ENCODE results near the gene GPR31.

Gene GPR31

DNA sequence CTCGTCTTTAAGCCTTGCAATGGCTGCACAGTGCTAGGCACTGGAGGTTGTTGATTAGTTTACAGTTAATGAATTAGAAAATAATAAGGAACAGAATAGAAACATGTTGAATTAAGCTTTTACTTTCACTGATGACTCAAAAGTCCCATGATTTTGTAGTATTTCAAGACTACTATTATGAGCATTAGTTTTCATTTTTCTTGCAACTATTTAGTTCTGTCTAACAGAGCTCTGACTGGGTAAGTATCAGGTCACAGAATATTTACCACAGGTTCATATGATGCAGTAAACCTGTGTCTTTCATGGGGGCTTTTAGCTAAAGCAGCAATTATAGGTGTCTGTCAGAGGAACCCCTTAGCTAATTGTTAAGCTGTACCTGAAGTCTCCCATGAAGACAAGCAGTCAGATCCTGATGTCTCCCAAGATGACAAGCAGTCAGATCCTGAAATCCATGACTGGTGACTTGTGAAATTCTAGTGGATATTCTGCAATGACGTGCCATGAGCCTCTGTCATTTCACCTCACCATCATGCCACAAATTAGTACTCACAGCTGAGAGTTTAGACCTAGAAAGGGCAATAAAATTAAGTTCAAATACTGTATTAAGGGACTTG, 8.2 kb upstream of the GPR31 start:
- no peak for DNase-seq

DNA sequence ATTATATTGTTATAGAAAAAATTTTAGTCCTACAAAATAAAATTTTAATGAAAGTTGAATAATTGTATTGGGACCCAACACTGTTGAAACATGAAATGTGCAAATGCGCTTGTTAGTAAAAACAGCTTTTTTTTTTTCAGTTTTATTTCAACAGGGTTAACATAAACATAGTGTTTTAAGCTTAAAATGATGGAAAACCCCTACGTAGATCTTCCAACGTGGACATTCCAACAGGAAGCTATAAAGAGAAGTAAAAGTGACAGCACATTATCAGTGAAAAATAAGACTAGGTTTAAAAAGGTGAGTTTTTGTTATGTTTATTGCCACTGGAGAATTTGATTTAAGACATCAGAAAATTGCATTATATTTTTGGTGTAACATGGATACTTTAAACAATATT, 6.5 kb upstream of the GPR31 start:
- no peak for DNase-seq

DNA sequence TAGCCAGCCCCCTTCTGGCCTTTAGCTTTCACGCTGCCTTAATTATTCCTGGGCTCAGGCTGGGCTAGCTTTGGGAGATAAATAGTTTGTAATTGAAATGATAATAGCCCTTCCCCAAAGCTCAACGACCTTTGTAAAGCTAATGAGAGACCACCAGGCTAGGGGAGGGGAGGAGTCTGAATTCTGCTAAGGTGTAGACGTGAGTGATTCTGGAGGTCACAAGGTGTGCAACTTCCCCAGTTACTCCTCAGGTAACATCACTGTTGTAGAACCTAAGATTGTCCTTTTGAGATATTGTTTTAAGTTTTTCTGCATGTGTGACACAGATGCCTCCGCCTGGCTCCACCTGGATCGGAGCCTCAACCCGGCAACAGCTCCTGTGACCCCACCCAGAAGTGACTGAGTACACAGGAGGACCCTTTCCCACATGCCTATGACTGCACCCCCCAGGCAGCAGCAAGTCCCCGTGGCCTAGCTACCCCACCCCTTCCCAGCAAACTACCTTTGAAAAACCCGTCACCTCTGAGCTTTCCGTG, 5.8 kb upstream of the GPR31 start:
- DNase-seq = no peak

DNA sequence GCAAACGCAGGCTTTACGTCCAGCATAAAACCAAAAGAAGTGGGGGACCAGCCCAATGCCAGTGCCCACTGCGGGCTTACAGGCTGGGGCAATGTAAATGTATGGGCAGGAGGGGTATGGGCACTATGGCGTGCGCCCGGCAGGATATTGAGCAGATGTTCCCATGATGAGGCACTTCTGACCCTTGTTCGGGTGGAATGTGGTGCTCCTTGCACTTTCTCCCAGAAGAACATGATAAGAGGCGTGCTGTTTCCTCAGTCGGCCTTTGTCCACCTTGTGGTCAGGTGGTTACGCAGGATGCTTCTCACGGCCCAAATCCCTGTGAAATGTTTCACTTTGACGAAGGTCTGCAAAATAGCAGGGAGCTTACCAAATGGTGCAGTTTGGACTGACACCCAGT, 4.8 kb upstream of the GPR31 start:
- no peak for DNase-seq

DNA sequence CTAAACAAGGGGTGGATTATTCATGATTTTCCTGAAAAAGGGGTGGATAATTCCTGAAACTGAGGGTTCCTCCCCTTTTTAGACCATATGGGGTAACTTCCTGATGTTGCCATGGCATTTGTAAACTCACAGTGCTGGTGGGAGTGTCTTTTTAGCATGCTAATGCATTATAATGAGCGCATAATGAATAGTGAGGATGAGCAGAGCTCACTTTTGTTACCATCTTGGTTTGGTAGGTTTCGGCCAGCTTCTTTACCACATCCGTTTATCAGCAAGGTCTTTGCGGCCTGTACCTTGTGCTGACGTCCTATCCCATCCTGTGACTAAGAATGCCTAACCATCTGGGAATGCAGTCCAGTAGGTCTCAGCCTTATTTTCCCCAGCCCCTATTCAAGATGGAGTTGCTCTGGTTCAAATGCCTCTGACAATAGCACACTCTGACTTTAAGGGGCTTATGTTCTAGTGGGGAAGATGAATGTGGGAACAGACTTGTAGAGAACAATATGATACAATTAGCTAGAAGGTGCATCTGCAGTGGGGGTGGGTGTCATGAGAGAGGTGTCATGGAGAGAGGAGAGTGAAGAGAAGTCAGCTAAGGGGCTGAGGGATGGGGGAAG, 4.2 kb upstream of the GPR31 start:
- DNase-seq = no peak

DNA sequence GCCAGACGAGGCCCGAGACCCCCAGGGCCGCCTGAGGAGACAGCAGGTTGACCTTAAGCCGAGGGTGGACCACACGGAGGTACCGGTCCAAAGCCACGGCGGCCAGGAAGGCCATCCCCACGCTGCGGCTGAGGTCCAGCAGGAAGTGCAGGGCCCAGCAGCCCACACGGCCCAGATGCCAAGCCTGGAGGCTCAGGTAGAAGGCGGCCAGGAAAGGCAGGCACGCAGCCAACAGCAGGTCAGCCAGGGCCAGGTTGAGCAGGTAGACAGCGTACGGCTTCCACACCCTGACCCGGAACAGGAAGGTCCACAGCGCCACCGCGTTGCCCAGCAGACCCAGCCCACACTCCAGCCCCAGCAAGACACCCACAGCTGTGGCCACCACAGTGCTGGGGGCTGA, 366 bp downstream of the GPR31 start:
- DNase-seq = no peak

DNA sequence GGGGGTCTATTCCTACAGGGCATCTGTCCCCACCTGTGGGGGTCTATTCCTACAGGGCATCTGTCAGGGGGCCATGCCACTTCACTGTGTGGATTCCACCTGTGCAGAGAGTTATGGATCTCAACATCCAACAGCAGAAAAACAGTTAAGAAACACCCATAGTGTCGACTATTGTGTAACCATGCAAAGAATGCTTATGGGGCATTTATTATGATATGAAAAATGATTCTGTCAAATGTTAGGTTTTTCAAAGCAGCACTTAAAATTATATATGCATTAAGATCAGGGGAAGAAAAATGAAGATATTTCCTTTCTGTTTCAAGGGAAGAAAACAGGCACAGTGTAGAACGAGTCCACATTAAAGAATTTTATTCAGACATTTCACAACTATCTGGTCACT, 2.9 kb downstream of the GPR31 start:
- no peak for DNase-seq

DNA sequence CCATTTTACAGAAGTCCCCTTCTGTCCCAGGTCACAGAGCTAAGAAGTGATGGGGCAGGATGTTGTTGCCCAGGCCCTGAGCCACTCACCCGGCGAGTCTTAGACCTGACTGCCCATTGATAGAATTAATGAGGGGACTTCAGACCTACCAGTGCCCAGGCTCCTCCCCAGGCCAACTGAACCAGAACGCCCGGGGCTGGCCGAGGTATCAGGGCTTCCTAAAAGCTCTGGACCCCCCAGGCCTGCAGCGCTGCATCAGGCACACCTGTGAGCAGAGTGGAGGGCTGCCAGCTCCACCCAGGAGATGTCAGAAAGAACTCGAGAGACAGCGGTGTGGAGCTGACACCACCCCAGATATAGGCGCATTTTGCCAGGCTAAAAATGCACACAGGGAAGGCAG, 3.5 kb downstream of the GPR31 start:
- no peak for DNase-seq

DNA sequence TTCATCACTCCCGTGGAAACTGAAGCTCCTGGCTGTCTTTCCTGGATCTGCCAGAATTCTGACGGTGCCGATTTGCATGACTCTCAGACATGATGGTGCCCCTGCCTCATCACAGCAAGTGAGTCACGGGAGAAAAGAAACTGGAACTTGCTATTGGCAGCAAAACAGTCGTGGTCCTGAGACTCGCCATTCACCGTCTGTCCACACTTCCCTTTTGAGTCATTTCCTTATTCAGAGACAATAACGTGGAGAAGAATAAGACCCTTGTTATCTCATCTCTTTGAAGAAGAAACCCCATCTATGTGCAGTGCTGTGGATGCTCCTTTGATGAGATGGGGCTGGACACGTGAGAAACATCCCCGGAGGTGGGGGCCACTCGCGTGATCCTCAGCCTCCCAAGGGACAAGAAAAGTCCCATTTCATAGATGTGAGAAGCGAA, 4.2 kb downstream of the GPR31 start:
- DNase-seq = no peak

DNA sequence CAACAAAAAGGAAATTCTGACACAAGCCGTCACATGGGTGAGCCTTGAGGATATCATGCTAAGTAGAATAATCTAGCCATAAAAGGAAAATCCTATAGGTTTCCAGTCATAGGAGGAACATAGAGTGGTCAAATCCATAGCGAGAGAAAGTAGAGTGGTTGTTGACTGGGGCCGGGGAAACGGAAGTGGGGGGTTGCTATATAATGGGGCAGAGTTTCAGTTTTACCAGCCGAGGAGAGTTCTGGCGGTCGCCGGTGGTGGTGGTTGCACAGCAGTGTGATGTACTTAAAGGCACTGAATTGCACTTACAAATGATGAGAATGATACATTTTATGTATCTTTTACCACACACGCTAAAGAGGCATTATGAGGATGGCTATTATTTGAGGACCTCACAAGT, 4.9 kb downstream of the GPR31 start:
- no peak for DNase-seq

DNA sequence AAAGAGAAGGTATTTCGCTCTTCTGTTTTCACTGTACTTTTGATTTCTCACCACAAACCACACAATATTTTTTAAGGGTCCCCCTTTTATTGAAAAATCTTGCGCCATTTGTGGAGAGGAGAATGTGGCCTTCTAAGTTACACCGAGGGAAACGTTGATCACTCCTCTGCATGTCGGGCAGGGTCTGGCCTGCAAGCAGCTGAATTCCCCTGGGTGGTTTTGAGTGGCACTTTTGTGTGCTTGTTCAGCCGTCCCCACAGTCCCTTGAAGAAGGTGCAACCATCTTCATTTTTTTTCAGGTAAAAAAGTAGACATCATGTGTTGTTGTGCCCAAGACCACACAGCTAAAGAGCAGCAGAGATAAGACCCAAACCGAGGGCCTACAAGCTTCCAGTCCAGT, 6.1 kb downstream of the GPR31 start:
- no peak for DNase-seq

DNA sequence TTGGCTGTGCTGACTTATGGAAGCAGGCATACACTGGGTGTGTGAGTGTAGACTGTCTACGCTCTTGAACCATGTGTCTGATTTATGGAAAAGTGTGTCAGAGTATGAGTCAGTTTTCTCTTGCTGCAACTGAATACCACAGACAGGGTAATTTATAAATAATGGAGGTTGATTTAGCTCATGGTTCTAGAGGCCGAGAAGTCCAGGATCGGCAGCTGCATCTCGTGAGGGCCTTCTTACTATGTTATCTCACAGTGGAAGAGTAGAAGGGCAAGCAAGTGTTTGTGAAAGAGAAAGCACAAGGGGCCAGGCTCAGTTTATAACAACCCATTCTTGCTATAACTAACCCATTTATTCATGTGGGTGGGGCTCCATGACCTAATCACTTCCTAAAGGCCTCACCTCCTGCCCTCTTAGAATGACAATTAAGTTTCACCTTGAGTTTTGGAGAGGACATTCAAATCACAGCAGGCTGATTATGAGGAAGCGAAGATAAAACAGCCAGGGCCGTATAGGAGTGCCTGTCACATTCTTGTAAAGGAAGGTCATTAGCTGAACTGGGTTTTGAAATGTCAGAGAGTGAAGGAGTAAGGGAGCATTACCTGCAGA, 6.7 kb downstream of the GPR31 start:
- DNase-seq = no peak

DNA sequence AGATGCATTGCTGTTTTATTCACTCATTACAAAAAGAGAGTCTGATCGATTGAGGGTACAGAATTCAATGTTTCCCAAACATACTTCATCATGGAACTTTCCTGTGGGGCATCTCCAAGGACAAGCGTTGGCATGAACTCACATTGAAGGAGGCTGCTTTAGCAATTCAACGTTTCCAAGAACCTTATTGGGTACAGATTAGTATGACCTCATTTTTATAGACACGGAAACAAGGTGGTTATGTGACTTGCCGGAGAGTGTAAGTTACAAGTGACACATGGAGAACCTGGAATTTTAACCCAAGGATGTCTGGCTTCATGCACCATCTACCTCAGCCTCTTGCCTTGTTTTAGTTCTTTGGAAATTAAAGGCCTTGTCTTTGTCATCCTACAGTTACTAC, 8.8 kb downstream of the GPR31 start:
- DNase-seq = no peak

DNA sequence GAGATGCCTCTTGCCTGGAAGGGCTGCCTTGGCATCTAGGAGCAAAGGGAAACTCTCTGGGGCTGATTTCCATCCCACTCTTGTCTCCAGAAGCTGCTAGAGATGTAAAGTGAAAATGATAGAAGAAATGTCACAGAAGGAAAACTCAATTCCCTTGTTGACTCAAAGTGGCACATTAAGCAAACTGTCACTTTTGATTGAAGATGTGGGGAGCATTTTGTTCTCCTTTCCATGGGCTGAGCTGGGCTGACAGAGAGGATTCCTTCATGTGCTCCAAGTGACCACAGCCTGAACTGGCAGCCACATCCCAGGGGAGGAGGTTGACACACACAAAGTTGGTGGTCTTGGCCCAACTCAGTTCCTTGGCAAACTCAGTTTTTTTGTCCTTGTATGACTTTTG, 9.8 kb downstream of the GPR31 start:
- no peak for DNase-seq

DNA sequence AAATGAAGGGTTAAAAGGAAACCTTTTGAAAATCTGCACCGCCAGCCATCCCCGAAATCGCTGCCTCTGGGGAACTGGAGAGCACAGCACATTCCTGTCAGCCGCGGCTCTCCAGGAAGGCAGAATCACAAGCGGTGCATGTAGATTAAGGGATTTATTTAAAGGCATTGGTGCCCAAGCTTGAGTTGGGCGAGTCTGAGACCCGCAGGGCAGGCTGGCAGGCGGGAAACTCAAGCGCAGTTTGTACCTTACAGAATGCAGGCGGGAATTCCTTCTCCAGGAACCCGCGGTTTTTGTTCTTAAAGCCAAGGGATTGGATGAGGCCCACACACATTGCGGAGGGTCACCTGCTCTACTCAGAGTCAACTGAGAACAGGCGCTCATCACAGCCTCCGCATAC, 10.8 kb downstream of the GPR31 start:
- DNase-seq = no peak

DNA sequence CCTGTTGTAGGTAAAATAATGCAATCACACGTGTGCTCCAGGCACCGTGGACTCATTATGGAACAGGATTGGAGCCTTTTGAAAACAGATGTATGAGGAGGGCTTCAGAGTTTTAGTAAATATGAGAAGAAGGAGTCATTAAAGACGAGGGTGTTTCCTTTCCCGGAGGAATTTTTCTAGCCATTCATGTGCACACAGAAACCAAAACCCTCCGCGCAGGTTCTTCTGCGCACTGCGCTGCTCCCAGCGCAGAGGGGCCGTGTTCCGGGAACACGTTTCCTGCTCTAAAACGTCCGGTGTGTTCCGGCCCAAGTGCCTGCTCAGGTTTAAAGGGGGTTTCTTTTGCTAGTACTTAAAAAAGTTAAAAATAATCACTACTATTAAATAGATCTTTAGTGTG, 11.6 kb downstream of the GPR31 start:
- no peak for DNase-seq

DNA sequence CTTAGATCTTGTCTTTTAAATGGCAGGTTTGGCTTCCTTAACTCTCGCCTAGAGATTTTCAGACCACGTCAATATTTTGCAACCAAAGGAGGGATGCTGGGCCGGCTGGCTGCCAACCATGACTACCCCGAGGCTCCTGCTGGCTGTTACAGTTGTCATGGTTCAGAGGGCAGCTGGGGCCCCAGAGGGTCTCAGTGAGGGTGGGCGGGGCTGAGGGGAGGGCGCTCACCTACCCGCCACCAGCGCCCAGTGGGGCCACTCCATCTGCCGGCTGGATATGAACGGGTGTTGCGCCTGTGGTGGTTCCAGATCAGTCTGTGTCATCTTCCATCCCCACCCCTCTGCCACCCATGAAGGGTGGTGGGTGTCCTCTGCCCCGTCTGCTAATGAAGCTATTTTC, 12.3 kb downstream of the GPR31 start:
- DNase-seq = no peak

DNA sequence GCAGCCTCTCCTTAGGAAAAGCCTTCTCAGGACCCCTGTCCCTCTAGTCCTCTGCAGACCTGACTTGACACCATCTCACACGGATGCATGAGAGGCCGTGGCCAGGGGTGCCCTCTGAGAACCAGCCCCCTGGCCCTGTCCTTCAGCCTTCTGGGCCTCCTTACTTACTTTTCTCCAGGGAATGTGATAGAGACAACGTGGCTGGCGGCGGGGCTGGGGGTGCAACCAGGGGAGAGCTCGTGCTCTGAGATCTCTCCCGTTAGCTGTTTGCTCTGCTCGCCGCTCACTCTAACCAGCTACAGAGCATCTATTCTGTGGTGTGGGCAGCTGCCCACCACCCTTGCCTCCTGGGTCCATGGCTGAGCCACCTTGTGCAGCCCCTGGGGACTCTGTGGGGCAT, 14.7 kb downstream of the GPR31 start:
- DNase-seq = no peak

DNA sequence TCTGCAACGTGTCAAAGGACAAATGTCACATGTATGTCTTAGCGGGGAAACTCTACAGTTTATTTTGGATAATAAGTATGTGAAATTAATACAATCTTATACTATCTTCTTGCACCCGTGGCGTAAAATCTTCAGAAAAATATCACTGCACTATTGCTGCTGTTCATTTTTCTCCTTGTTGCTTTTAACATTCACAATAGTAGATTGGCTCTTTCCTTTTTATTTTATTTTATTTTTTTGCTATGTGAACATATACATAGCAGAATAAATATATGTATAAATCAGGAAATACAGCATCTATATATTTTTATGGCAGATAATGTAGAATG, 15.4 kb downstream of the GPR31 start:
- no peak for DNase-seq

DNA sequence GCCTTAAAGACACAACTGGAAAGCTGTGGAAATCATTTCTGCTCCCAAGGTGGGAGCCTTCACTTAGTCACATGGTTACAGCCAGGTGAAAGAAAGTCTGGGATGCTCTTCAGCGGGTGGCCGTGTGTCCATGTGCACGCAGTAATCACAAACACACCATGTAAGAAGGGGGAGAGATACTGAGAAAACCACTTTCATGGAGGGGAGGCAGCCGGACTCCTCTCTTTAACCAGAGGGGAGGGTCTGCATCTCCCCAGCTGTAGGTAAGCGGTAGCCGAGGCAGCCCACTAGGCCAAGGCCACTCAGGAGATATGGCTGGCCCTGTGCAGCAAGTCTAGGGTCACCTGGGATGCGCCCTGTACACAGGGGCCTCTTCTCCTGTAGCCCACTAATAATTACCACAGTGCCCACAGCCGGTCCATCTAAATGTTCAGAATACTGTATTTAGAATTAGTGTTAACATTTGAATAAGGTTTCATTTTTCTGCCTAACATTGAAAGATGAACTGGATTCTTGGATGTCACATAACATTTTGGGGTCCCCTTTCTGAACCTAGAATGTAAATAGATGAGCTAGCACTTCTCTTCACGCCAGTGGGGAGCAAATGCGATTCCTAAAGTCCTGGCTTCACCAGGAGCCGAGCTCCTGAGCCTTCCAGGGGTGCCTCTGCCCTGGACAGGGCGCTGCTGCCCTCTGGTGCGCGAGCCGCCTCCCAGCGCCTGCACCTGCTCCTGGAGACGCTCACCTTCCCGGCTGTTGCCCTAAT, 15.9 kb downstream of the GPR31 start:
- DNase-seq = peak; percentile 44

DNA sequence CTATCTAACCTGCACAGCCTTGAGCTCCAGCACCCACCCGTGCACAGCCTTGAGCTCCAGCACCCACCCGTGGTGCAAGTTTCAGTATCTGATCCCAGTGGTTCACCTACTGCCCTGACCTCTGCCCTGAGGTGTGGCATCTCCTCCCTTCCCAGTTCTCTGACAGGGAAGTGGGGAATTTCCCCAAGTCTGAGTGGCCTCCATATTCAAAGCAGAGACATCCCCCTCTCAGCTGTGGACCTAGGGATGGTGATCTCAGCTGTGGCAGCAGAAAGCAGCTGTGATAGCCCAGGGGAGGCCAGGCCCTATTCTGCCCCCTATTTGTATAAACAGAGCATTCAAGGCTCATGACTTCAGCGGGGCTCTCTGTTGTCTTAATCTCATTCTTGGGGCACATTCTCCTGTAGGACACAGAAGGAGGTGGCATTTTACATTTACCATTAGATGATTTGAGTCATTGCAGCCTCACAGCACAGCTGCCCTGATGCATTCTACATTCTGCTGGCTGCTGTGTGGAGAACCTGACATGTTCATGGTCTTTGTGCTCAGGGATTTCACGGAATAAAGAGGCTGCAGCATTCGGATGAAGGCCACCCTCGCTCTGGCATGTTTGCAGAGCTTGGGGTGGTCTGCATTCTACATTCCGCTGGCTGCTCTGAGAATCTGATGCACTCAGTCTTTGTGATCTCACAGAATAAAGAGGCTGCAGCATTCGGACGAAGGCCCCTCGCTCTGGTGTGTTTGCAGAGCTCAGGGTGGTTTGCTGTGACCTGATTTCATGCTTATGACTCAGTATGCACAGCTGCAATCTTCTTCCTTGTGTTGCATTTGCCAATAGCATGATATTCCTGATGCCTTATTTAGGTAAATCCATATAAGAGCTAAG, 16.9 kb downstream of the GPR31 start:
- no peak for DNase-seq

DNA sequence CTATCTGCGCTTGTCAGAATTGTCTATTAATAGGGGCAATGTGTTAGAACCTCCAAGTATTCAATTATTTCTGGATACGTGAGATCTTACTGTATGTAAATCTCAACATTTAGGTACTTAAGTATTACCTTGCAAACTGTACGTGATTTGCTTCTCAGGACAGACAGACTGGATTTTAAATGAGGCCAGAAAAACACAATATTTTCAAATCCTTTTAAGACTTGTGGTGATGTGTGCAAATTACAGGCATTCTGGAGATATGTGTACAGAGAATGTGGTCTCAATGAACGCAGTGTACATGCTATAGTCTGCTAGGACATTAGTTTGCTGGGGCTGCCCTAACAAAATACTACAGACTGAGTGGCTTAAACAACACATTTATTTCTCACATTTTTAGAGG, 18.0 kb downstream of the GPR31 start:
- no peak for DNase-seq

DNA sequence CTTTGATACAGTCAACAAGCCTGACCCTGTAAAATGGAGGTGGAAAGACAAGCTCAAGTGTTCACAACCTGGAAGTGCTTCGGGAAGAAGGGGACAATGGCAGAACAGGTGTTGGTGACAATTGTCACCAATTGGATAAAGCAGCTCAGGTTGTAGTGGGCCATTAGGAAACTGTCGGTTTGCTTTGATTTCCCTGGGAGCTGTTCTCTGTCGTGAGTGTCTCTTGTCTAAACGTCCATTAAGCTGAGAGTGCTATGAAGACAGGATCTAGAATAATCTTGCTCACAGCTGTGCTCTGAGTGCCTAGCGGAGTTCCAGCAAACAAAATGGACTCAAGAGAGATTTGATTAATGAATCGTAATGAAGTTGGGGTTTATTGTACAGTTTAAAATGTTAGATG, 19.9 kb downstream of the GPR31 start:
- no peak for DNase-seq
